Measurements from ENCODE around the gene ITPA. TPM values are rescaled to one million over a fixed set of nuclear protein-coding genes. Genes with fewer than 3 reads are reported as not detected.

Gene ITPA
- total RNA-seq, 1 experiment from 2014 or later, result 69.2 TPM

DNA sequence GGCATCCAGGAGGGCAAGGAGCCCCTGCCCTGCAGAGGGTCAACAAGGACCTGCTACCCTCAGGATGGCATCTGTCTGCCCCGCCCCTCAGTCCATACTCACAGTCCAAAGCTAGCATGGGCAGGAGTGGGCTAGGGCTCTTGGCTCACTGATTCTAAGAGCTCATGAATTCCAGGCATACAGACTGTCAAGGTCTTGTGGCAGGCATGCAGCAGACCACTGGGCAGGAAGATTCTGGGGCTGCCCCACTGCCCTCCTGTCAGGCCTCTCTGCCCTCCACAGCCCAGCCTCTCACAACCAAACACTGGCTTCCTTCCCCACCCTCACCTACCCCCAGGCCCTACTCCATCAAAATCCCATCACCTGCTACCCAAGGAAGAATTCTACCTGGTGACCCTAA is 35.3 kb downstream of the ITPA start:
- H3K9me2 ChIP-seq (ENCODE audit: insufficient read depth), result no peaks in the 10 kb centered on the region
- H3K27ac ChIP-seq, result no peak overlapping the region
- ChIA-PET POLR2A (ENCODE audit: unreplicated experiment) (interaction anchor here (0.6 kb wide), 1 partner anchor 100 kb away, joined by 7 read pairs; no protein-coding TSS in a partner anchor), CTCF (interaction anchor here (0.5 kb wide), 1 partner anchor 72 kb away, joined by 9 read pairs; no protein-coding TSS in a partner anchor)
- no peak overlapping the region for H2AFZ ChIP-seq
- H3K4me1 ChIP-seq (replicated peaks; ENCODE audit: insufficient read depth), result peaks cover 11% of the 10 kb centered on the region; the same call in 1 of the 2 replicates
- no peaks in the 10 kb centered on the region for H3K27me3 ChIP-seq (ENCODE audit: insufficient read depth, low read depth)
- no peaks in the 10 kb centered on the region for H3K79me2 ChIP-seq (ENCODE audit: low read depth)
- no peak overlapping the region for H3K4me3 ChIP-seq
- H3K36me3 ChIP-seq (ENCODE audit: low read depth), result no peaks in the 10 kb centered on the region
- H3K4me2 ChIP-seq, result no peak overlapping the region
- no peak for DNase-seq
- no peaks in the 10 kb centered on the region for H3K9me3 ChIP-seq (ENCODE audit: insufficient read depth, low read depth)
- H4K20me1 ChIP-seq (ENCODE audit: insufficient read depth), result no peaks in the 10 kb centered on the region
- no peak for TF ChIP-seq CTCF (conservative IDR thresholded peaks at IDR 0.05)
- TF ChIP-seq EZH2 (IDR thresholded peaks at IDR 0.05; ENCODE audit: low read depth), result no peak
- H3F3A ChIP-seq (ENCODE audit: insufficient read depth, low read depth), result peaks cover 4% of the 10 kb centered on the region; the same call in 1 of the 2 replicates
- intact Hi-C loops (cut with micrococcal nuclease; ENCODE audit: unreplicated experiment), result no loop called here
- BruUV-seq (replicated peaks), result no TSS peak

GRCh38 chr20:3245156-3245555 is 35.9 kb downstream of the ITPA start:
- no peaks in the 10 kb centered on the region for H3K9me2 ChIP-seq (ENCODE audit: insufficient read depth)
- POLR2A ChIA-PET (ENCODE audit: unreplicated experiment), result interaction anchor here (0.6 kb wide), 1 partner anchor 101 kb away, joined by 7 read pairs; no protein-coding TSS in a partner anchor
- H3K4me1 ChIP-seq (replicated peaks; ENCODE audit: insufficient read depth), result peaks cover 11% of the 10 kb centered on the region; the same call in 1 of the 2 replicates
- no peak overlapping the region for H3K27ac ChIP-seq
- no peaks in the 10 kb centered on the region for H3K36me3 ChIP-seq (ENCODE audit: low read depth)
- peaks cover 4% of the 10 kb centered on the region; the same call in 1 of the 2 replicates for H3F3A ChIP-seq (ENCODE audit: insufficient read depth, low read depth)
- H3K4me2 ChIP-seq, result no peak overlapping the region
- H3K79me2 ChIP-seq (ENCODE audit: low read depth), result no peaks in the 10 kb centered on the region
- no peak overlapping the region for H3K4me3 ChIP-seq
- CTCF ChIA-PET, result interaction anchor here (0.5 kb wide), 1 partner anchor 71 kb away, joined by 9 read pairs; no protein-coding TSS in a partner anchor
- BruUV-seq (replicated peaks), result no TSS peak
- no peaks in the 10 kb centered on the region for H3K9me3 ChIP-seq (ENCODE audit: insufficient read depth, low read depth)
- H2AFZ ChIP-seq, result no peak overlapping the region
- no peaks in the 10 kb centered on the region for H4K20me1 ChIP-seq (ENCODE audit: insufficient read depth)
- no peak for TF ChIP-seq CTCF (conservative IDR thresholded peaks at IDR 0.05)
- TF ChIP-seq EZH2 (IDR thresholded peaks at IDR 0.05; ENCODE audit: low read depth), result no peak
- H3K27me3 ChIP-seq (ENCODE audit: insufficient read depth, low read depth), result no peaks in the 10 kb centered on the region
- DNase-seq, result no peak
- intact Hi-C loops (cut with micrococcal nuclease; ENCODE audit: unreplicated experiment), result no loop called here

- no peaks in the 10 kb centered on the region for H3K9me3 ChIP-seq (ENCODE audit: insufficient read depth, low read depth)
- H3K9me2 ChIP-seq (ENCODE audit: insufficient read depth), result no peaks in the 10 kb centered on the region
- CTCF ChIA-PET, result no interaction called here
- no TSS peak for BruUV-seq (replicated peaks)
- H2AFZ ChIP-seq, result no peak overlapping the region
- peaks cover 4% of the 10 kb centered on the region; the same call in 1 of the 2 replicates for H3F3A ChIP-seq (ENCODE audit: insufficient read depth, low read depth)
- TF ChIP-seq EZH2 (IDR thresholded peaks at IDR 0.05; ENCODE audit: low read depth), result no peak
- no peak for TF ChIP-seq CTCF (conservative IDR thresholded peaks at IDR 0.05)
- H3K79me2 ChIP-seq (ENCODE audit: low read depth), result no peaks in the 10 kb centered on the region
- H3K4me3 ChIP-seq, result no peak overlapping the region
- H3K4me2 ChIP-seq, result no peak overlapping the region
- H3K4me1 ChIP-seq (replicated peaks; ENCODE audit: insufficient read depth), result peaks cover 11% of the 10 kb centered on the region; the same call in 1 of the 2 replicates
- H4K20me1 ChIP-seq (ENCODE audit: insufficient read depth), result no peaks in the 10 kb centered on the region
- DNase-seq, result no peak
- H3K27ac ChIP-seq, result no peak overlapping the region
- H3K27me3 ChIP-seq (ENCODE audit: insufficient read depth, low read depth), result no peaks in the 10 kb centered on the region
- POLR2A ChIA-PET (ENCODE audit: unreplicated experiment), result no interaction called here
- H3K36me3 ChIP-seq (ENCODE audit: low read depth), result no peaks in the 10 kb centered on the region
- intact Hi-C loops (cut with micrococcal nuclease; ENCODE audit: unreplicated experiment), result no loop called here
Observed at GRCh38 chr20:3245711-3246110, 36.4 kb downstream of the ITPA start.

All from PC-9 (cell line).